GM12878 (cell line): ENCODE results near the gene WDR64. TPM values are rescaled to one million over a fixed set of nuclear protein-coding genes. Genes with fewer than 3 reads are reported as not detected.
"Not testable (repeated sequence)": the region's sequence is repeated elsewhere in the genome, so short reads cannot be mapped to it uniquely, and the experiment has no call there.

ENCODE experiments used
- ATAC-seq: fragments of 200-7000 bp; cut with Tn5 transposase; 3 replicates; pipeline ENCODE4 v1.9.1; 2020; ENCODE audit warnings: mild to moderate bottlenecking, moderate library complexity
- BruUV-seq: library from RNA; stranded (reverse); fragments of 400-500 nt; replicated peaks from 2 replicates; lab custom pipeline; 2021; lab: Mats Ljungman, UMichigan
- CTCF ChIA-PET: fragments of 300-600 bp; sonication (Branson Sonifier 250); formaldehyde crosslinking; extraction: SDS; loops from one replicate; lab custom pipeline; 2021; ENCODE audit warnings: inconsistent platforms; lab: Yijun Ruan, JAX
- POLR2A ChIA-PET: fragments of 350-600 bp; formaldehyde crosslinking; extraction: SDS; loops from one replicate; lab custom pipeline; 2021; ENCODE audit warnings: inconsistent platforms; lab: Charles Lee
- RAD21 ChIA-PET: fragments of 300-600 bp; sonication (Branson Sonifier 250); formaldehyde crosslinking; loops from one replicate; lab custom pipeline; 2023; ENCODE audit warnings: antibody characterized with exemption; ENCODE audit not compliant: unreplicated experiment; lab: Charles Lee
- SMC1A ChIA-PET: fragments of 300-600 bp; sonication (Branson Sonifier 250); formaldehyde crosslinking; loops from one replicate; lab custom pipeline; 2023; ENCODE audit not compliant: unreplicated experiment, uncharacterized antibody; lab: Charles Lee
- DNase-seq: peaks from one replicate; pipeline ENCODE4 v3.0.0-alpha.2; 2011; ENCODE audit warnings: low read depth, low spot score
- FAIRE-seq: peaks from 3 replicates; lab custom pipeline; 2011; peaks lifted over from hg19 to GRCh38; lab: Jason Lieb, UNC
- H2AFZ ChIP-seq: 2 replicates; pipeline ENCODE4 v1.6.0; 2011; ENCODE audit warnings: low read depth, low read length, control low read depth; ENCODE audit not compliant: control insufficient read depth
- H3K27ac ChIP-seq: 2 replicates; pipeline ENCODE4 v1.5.1; 2011; ENCODE audit warnings: control low read depth; ENCODE audit not compliant: control insufficient read depth, insufficient read depth
- H3K27me3 ChIP-seq, 2 experiments: replicated peaks in 1 of 2; 2 replicates each; pipeline versions ENCODE4 v1.6.0 to v1.6.1; 2011; ENCODE audit warnings: low read length in 1 of 2; ENCODE audit not compliant: control insufficient read depth in 2 of 2, insufficient read depth in 2 of 2
- H3K36me3 ChIP-seq, 2 experiments: 2 replicates each; pipeline ENCODE4 v1.5.1; 2011; ENCODE audit warnings: low read length in 1 of 2; ENCODE audit not compliant: control insufficient read depth in 2 of 2, insufficient read depth in 2 of 2
- H3K4me1 ChIP-seq: 2 replicates; pipeline ENCODE4 v1.6.1; 2011; ENCODE audit warnings: mild to moderate bottlenecking, low read length, moderate library complexity, mixed read lengths; ENCODE audit not compliant: control insufficient read depth, insufficient read depth
- H3K4me2 ChIP-seq: 2 replicates; pipeline ENCODE4 v1.6.0; 2011; ENCODE audit warnings: control low read depth; ENCODE audit not compliant: control insufficient read depth, insufficient read depth
- H3K4me3 ChIP-seq: fragments of 200-600 bp; sonication (generic); 2 replicates; pipeline ENCODE4 v1.5.1; 2016
- H3K79me2 ChIP-seq: 2 replicates; pipeline ENCODE4 v1.6.0; 2011; ENCODE audit warnings: low read length; ENCODE audit not compliant: control insufficient read depth, insufficient read depth
- H3K9ac ChIP-seq: 2 replicates; pipeline ENCODE4 v1.8.0; 2011; ENCODE audit warnings: low read length, control low read depth, mixed read lengths; ENCODE audit not compliant: control insufficient read depth, insufficient read depth
- H3K9me3 ChIP-seq: replicated peaks from 3 replicates; pipeline ENCODE4 v1.5.1; 2011; ENCODE audit warnings: mild to moderate bottlenecking, low read length; ENCODE audit not compliant: control insufficient read depth, insufficient read depth
- H4K20me1 ChIP-seq: 2 replicates; pipeline ENCODE4 v1.6.0; 2011; ENCODE audit not compliant: control insufficient read depth, insufficient read depth
- BCL3 ChIP-seq: IDR thresholded peaks from 2 replicates; pipeline ENCODE4 v1.6.1; 2011; ENCODE audit warnings: borderline replicate concordance, low read depth, mild to moderate bottlenecking, moderate library complexity, low read length; ENCODE audit not compliant: insufficient read depth, poor library complexity, severe bottlenecking
- E4F1 ChIP-seq: fragments of 450-650 bp; IDR thresholded peaks from 2 replicates; pipeline ENCODE4 v1.6.1; 2018; ENCODE audit warnings: borderline replicate concordance, mild to moderate bottlenecking; ENCODE audit not compliant: partially characterized antibody
- FOS ChIP-seq: IDR thresholded peaks from 3 replicates; pipeline ENCODE4 v1.6.1; 2011; ENCODE audit warnings: borderline replicate concordance; ENCODE audit not compliant: insufficient read length; ENCODE audit errors: extremely low read depth
- JUND ChIP-seq: IDR thresholded peaks from 2 replicates; pipeline ENCODE4 v1.6.1; 2012; ENCODE audit warnings: low read depth, mild to moderate bottlenecking, low read length, improper control_type of control experiment, moderate library complexity
- NBN ChIP-seq: fragments of 450-650 bp; IDR thresholded peaks from 2 replicates; pipeline ENCODE4 v1.6.1; 2016
- PAX8 ChIP-seq: fragments of 450-650 bp; IDR thresholded peaks from 2 replicates; pipeline ENCODE4 v1.6.1; 2017; ENCODE audit warnings: mild to moderate bottlenecking, moderate library complexity
- RB1 ChIP-seq: fragments of 450-650 bp; formaldehyde crosslinking; IDR thresholded peaks from 2 replicates; pipeline ENCODE4 v1.6.1; 2017; ENCODE audit warnings: mild to moderate bottlenecking, borderline replicate concordance
- SMAD1 ChIP-seq: fragments of 450-650 bp; IDR thresholded peaks from 2 replicates; pipeline ENCODE4 v1.6.1; 2018; ENCODE audit warnings: mild to moderate bottlenecking, low read depth; ENCODE audit not compliant: partially characterized antibody
- SPI1 ChIP-seq: IDR thresholded peaks from 2 replicates; pipeline ENCODE4 v1.6.1; 2011; ENCODE audit warnings: low read depth, mild to moderate bottlenecking, low read length, moderate library complexity, borderline replicate concordance; ENCODE audit not compliant: insufficient read depth
- ZNF207 ChIP-seq: fragments of 450-650 bp; IDR thresholded peaks from 2 replicates; pipeline ENCODE4 v1.6.1; 2014; ENCODE audit warnings: antibody characterized with exemption, mild to moderate bottlenecking, borderline replicate concordance
- WGBS: methylation state at CpG from one replicate; pipeline ENCODE4 v1.1.6; 2016; ENCODE audit warnings: low lambda C conversion rate; ENCODE audit not compliant: insufficient replicate concordance, insufficient coverage; ENCODE audit errors: missing lambda C conversion rate; 5-methylcytosine and 5-hydroxymethylcytosine counted together
- in situ Hi-C: fragments of 300-500 bp; cut with MboI; formaldehyde crosslinking; loops from 9 replicates; pipeline ENCODE4 v1.14.3; 2018; ENCODE audit warnings: mixed read lengths
- intact Hi-C: fragments of 100-400 bp; cut with micrococcal nuclease; formaldehyde crosslinking; loops from one replicate; pipeline ENCODE4 v1.14.2; 2022; ENCODE audit not compliant: unreplicated experiment
- polyA plus RNA-seq, 11 experiments: library from polyadenylated mRNA; depleted of rRNA in 4 of 11; unstranded in 6 of 11; stranded (reverse) in 5 of 11; fragments of >200 nt; fragmentation: Nextera tagmentation in 4 of 11; fragmentation: Illumina TruSeq in 1 of 11; extraction: Ambion mirVana in 4 of 11; extraction: Trizol in 1 of 11; gene quantifications; 1 replicate in 1 of 11; 2 replicates in 10 of 11; pipeline versions ENCODE4 v1.2.1 to v1.2.3, GENCODE V29; 2011 to 2016; ENCODE audit warnings: inconsistent platforms in 2 of 11, missing spikeins in 2 of 11, low read depth in 1 of 11
- total RNA-seq, 4 experiments: library from RNA; depleted of rRNA in 3 of 4; stranded (reverse); fragments of >200 nt in 3 of 4; fragmentation: Illumina TruSeq in 1 of 4; extraction: Trizol in 1 of 4; gene quantifications; 2 replicates each; pipeline versions ENCODE4 v1.2.1 to v1.2.3, GENCODE V29; 2013 to 2021
- TF ChIP-seq, protein P1 (sequence below): fragments of 450-650 bp; IDR thresholded peaks from 2 replicates; pipeline ENCODE4 v1.6.1; 2016; ENCODE audit warnings: mild to moderate bottlenecking

The WDR64 gene
- total and polyA plus RNA-seq, 10 of the 15 experiments (the other 5 are each of a cell fraction or from before 2014, with no cell fraction given): 0.01 TPM; not detected in 9

DNA sequence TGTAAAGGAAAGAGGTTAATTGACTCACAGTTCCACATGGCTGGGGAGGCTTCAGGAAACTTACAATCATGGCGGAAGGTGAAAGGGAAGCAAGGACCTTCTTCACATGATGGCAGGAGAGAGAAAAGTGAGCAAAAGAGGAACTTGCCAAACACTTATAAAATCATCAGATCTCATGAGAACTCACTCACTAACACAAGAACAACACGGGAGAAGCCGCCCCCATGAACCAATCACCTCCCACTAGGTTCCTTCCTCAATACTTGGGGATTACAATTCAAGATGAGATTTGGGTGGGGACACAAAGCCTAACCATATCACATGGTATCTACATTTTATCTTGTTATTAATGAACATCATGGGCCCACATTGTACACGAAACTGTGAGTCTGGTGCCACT lies 51.7 kb downstream of the WDR64 start:
- POLR2A ChIA-PET, H3K9ac ChIP-seq, H3K27me3 ChIP-seq, H4K20me1 ChIP-seq, BruUV-seq, H3K4me3 ChIP-seq, in situ Hi-C loops, RAD21 ChIA-PET, CTCF ChIA-PET, ATAC-seq, H3K79me2 ChIP-seq, SMC1A ChIA-PET, H3K27ac ChIP-seq, H3K9me3 ChIP-seq, FAIRE-seq, H2AFZ ChIP-seq, H3K4me2 ChIP-seq, H3K36me3 ChIP-seq, H3K4me1 ChIP-seq, intact Hi-C loops, DNase-seq: not testable (repeated sequence)
- 37% methylated on average over 4 of the region's 4 CpGs for WGBS

GRCh38 chr1:241706257-241706656 lies 54.2 kb downstream of the WDR64 start:
- intact Hi-C loops (no loop called here), in situ Hi-C loops (no loop called here)
- BruUV-seq: no TSS peak
- ATAC-seq (no peak), FAIRE-seq (no peak), DNase-seq (no peak)
- Histone ChIP-seq H3K4me1 (no peaks in the 10 kb centered on the region), H3K36me3 (no peaks in the 10 kb centered on the region), H3K9ac (no peak overlapping the region), H3K4me2 (no peak overlapping the region), H3K79me2 (no peaks in the 10 kb centered on the region), H3K27me3 (no peaks in the 10 kb centered on the region; a peak in 1 of 4 replicates), H4K20me1 (no peaks in the 10 kb centered on the region), H3K4me3 (no peak overlapping the region), H3K9me3 (no peaks in the 10 kb centered on the region), H2AFZ (no peak overlapping the region), H3K27ac (no peak overlapping the region)
- RAD21 ChIA-PET: no interaction called here
- SMC1A ChIA-PET: interaction anchor here (1.0 to 1.7 kb wide), 2 partner anchors 10 to 11 kb away, joined by 3 to 5 read pairs; no protein-coding TSS in a partner anchor
- WGBS: 0% methylated on average over 2 of the region's 2 CpGs
- CTCF ChIA-PET: no interaction called here
- POLR2A ChIA-PET: no interaction called here
- TF ChIP-seq SPI1 (no peak), PAX8 (no peak), E4F1 (no peak), RB1 (no peak), NBN (no peak), SMAD1 (no peak), FOS (no peak), JUND (no peak), ZNF207 (no peak), BCL3 (no peak)
- TF ChIP-seq, protein P1, sequence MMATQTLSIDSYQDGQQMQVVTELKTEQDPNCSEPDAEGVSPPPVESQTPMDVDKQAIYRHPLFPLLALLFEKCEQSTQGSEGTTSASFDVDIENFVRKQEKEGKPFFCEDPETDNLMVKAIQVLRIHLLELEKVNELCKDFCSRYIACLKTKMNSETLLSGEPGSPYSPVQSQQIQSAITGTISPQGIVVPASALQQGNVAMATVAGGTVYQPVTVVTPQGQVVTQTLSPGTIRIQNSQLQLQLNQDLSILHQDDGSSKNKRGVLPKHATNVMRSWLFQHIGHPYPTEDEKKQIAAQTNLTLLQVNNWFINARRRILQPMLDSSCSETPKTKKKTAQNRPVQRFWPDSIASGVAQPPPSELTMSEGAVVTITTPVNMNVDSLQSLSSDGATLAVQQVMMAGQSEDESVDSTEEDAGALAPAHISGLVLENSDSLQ: no peak
